HepG2 (cell line): ENCODE data around the gene STRN4. TPM values are rescaled to one million over a fixed set of nuclear protein-coding genes. Genes with fewer than 3 reads are reported as not detected.
A peak's percentile ranks its signal among the peaks of the same experiment; 100 is the strongest.

Experiments
- HNF4G ChIP-seq, 2 experiments: sonication (generic) in 1 of 2; formaldehyde crosslinking in 1 of 2; IDR thresholded peaks; 2 replicates each; pipeline versions ENCODE4 v1.4.0 to v1.6.1; 2011 to 2020; ENCODE audit warnings: borderline replicate concordance in 2 of 2, low read depth in 2 of 2, mild to moderate bottlenecking in 2 of 2, low read length in 1 of 2, missing genetic modification reagents in 1 of 2, moderate library complexity in 1 of 2
- MIER3 ChIP-seq: IDR thresholded peaks from 2 replicates; pipeline ENCODE4 v1.6.1; 2016; ENCODE audit warnings: missing compliant biosample characterization, borderline replicate concordance
- MYC ChIP-seq: sonication (generic); formaldehyde crosslinking; IDR thresholded peaks from 2 replicates; pipeline ENCODE4 v1.9.0; 2021; ENCODE audit warnings: missing genetic modification reagents, borderline replicate concordance
- NCOA1 ChIP-seq: sonication (generic); formaldehyde crosslinking; IDR thresholded peaks from 2 replicates; pipeline ENCODE4 v1.9.0; 2021; ENCODE audit warnings: missing genetic modification reagents
- SIX1 ChIP-seq: sonication (generic); formaldehyde crosslinking; IDR thresholded peaks from 2 replicates; pipeline ENCODE4 v1.4.0; 2020; ENCODE audit warnings: missing genetic modification reagents, borderline replicate concordance
- ZNF431 ChIP-seq: sonication (generic); formaldehyde crosslinking; IDR thresholded peaks from 2 replicates; pipeline ENCODE4 v1.9.0; 2022; ENCODE audit warnings: missing genetic modification reagents, low read depth, mild to moderate bottlenecking, borderline replicate concordance
- ZNF546 ChIP-seq: sonication (generic); formaldehyde crosslinking; conservative IDR thresholded peaks from 2 replicates; pipeline ENCODE4 v1.8.1; 2023; ENCODE audit warnings: mild to moderate bottlenecking, missing genetic modification reagents
- ZNF878 ChIP-seq: sonication (generic); formaldehyde crosslinking; IDR thresholded peaks from 2 replicates; pipeline ENCODE4 v1.8.1; 2023; ENCODE audit warnings: mild to moderate bottlenecking, missing genetic modification reagents, moderate library complexity
- polyA plus RNA-seq, 8 experiments: library from polyadenylated mRNA; depleted of rRNA in 3 of 8; stranded (reverse) in 7 of 8; unstranded in 1 of 8; fragments of >200 nt; fragmentation: Illumina TruSeq in 4 of 8; extraction: Trizol in 4 of 8; gene quantifications; 2 replicates each; pipeline versions ENCODE4 v1.2.1 to v1.2.3, GENCODE V29; 2011 to 2016; ENCODE audit warnings: low read depth in 4 of 8, missing spikeins in 1 of 8, mixed read lengths in 1 of 8; ENCODE audit not compliant: insufficient read depth in 1 of 8
- total RNA-seq, 5 experiments: library from RNA; depleted of rRNA; stranded (reverse); fragments of >200 nt; fragmentation: Illumina TruSeq; extraction: Trizol; gene quantifications; 2 replicates each; pipeline ENCODE4 v1.2.3, GENCODE V29; 2016; ENCODE audit warnings: low read depth in 1 of 5
- TF ChIP-seq, protein P1 (sequence below): sonication (generic); IDR thresholded peaks from 2 replicates; pipeline ENCODE4 v1.6.1; 2016; ENCODE audit warnings: low read depth, borderline replicate concordance
- TF ChIP-seq, protein P2 (sequence below), 2 experiments: sonication (generic) in 1 of 2; formaldehyde crosslinking in 1 of 2; IDR thresholded peaks; 2 replicates each; pipeline versions ENCODE4 v1.6.1 to v1.9.0; 2014 to 2022; ENCODE audit warnings: antibody characterized with exemption in 1 of 2, borderline replicate concordance in 1 of 2, inconsistent platforms in 1 of 2, low read depth in 1 of 2, missing genetic modification reagents in 1 of 2
- TF ChIP-seq, protein P3 (sequence below): sonication (generic); formaldehyde crosslinking; IDR thresholded peaks from 2 replicates; pipeline ENCODE4 v1.4.0; 2020; ENCODE audit warnings: low read depth, missing genetic modification reagents
- TF ChIP-seq, protein P4 (sequence below): IDR thresholded peaks from 2 replicates; pipeline ENCODE4 v1.6.1; 2016
- TF ChIP-seq, protein P5 (sequence below): IDR thresholded peaks from 2 replicates; pipeline ENCODE4 v1.6.1; 2016; ENCODE audit warnings: mild to moderate bottlenecking, missing biosample characterization, missing genetic modification reagents
- TF ChIP-seq, protein P6 (sequence below): sonication (generic); formaldehyde crosslinking; IDR thresholded peaks from 2 replicates; pipeline ENCODE4 v1.4.0; 2020; ENCODE audit warnings: missing genetic modification reagents, mild to moderate bottlenecking, borderline replicate concordance

Gene STRN4
- total and polyA plus RNA-seq, 2 of the 13 experiments (the other 11 are each of a cell fraction or from before 2014, with no cell fraction given) = 43.1 to 57.3 TPM

DNA sequence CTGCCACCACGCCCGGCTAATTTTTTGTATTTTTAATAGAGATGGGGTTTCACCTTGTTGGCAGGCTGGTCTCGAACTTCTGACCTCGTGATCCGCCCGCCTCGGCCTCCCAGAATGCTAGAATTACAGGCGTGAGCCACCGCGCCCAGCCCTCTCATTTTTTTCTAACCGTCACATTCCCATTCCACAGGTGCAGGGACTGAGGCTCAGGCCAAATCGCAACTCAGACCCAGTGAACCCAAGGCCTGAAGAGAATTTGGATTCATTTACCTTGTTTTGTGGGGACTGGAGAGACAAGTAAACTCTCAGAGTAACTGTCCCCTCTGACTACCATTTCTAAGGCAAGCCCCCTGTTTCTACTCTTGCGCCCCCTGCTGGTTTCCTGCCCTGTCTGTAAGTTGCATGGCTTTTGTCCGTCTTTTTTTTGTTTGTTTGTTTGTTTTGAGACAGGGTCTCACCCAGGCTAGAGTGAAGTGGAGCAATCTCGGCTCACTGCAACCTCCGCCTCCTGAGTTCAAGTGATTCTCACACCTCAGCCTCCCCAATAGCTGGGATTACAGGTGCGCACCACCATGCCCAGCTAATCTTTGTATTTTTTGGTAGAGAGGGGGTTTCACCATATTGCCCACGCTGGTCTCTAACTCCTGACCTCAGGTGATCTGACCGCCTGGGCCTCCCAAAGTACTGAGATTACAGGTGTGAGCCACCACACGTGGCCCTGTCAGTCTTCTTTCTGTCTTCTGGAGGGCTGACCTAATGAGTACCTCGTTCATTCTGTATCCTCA, 2.3 kb upstream of the STRN4 start (continued):
- TF ChIP-seq, protein P1, sequence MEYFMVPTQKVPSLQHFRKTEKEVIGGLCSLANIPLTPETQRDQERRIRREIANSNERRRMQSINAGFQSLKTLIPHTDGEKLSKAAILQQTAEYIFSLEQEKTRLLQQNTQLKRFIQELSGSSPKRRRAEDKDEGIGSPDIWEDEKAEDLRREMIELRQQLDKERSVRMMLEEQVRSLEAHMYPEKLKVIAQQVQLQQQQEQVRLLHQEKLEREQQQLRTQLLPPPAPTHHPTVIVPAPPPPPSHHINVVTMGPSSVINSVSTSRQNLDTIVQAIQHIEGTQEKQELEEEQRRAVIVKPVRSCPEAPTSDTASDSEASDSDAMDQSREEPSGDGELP = no peak
- no peak for TF ChIP-seq ZNF431 (CRISPR knock-in tag)
- no peak for TF ChIP-seq HNF4G (IDR thresholded peaks at IDR 0.05; ENCODE audit: borderline replicate concordance, low read depth, low read length)
- TF ChIP-seq HNF4G (CRISPR knock-in tag; IDR thresholded peaks at IDR 0.05; ENCODE audit: borderline replicate concordance, low read depth) = no peak
- TF ChIP-seq, protein P2, sequence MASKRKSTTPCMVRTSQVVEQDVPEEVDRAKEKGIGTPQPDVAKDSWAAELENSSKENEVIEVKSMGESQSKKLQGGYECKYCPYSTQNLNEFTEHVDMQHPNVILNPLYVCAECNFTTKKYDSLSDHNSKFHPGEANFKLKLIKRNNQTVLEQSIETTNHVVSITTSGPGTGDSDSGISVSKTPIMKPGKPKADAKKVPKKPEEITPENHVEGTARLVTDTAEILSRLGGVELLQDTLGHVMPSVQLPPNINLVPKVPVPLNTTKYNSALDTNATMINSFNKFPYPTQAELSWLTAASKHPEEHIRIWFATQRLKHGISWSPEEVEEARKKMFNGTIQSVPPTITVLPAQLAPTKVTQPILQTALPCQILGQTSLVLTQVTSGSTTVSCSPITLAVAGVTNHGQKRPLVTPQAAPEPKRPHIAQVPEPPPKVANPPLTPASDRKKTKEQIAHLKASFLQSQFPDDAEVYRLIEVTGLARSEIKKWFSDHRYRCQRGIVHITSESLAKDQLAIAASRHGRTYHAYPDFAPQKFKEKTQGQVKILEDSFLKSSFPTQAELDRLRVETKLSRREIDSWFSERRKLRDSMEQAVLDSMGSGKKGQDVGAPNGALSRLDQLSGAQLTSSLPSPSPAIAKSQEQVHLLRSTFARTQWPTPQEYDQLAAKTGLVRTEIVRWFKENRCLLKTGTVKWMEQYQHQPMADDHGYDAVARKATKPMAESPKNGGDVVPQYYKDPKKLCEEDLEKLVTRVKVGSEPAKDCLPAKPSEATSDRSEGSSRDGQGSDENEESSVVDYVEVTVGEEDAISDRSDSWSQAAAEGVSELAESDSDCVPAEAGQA (IDR thresholded peaks at IDR 0.05; ENCODE audit: low read depth) = no peak
- TF ChIP-seq, protein P2 (CRISPR knock-in tag; IDR thresholded peaks at IDR 0.05; ENCODE audit: borderline replicate concordance) = no peak
- TF ChIP-seq, protein P3, sequence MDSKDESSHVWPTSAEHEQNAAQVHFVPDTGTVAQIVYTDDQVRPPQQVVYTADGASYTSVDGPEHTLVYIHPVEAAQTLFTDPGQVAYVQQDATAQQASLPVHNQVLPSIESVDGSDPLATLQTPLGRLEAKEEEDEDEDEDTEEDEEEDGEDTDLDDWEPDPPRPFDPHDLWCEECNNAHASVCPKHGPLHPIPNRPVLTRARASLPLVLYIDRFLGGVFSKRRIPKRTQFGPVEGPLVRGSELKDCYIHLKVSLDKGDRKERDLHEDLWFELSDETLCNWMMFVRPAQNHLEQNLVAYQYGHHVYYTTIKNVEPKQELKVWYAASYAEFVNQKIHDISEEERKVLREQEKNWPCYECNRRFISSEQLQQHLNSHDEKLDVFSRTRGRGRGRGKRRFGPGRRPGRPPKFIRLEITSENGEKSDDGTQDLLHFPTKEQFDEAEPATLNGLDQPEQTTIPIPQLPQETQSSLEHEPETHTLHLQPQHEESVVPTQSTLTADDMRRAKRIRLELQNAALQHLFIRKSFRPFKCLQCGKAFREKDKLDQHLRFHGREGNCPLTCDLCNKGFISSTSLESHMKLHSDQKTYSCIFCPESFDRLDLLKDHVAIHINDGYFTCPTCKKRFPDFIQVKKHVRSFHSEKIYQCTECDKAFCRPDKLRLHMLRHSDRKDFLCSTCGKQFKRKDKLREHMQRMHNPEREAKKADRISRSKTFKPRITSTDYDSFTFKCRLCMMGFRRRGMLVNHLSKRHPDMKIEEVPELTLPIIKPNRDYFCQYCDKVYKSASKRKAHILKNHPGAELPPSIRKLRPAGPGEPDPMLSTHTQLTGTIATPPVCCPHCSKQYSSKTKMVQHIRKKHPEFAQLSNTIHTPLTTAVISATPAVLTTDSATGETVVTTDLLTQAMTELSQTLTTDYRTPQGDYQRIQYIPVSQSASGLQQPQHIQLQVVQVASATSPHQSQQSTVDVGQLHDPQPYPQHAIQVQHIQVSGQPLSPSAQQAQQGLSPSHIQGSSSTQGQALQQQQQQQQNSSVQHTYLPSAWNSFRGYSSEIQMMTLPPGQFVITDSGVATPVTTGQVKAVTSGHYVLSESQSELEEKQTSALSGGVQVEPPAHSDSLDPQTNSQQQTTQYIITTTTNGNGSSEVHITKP = no peak
- no peak for TF ChIP-seq SIX1 (CRISPR knock-in tag)
- TF ChIP-seq, protein P4, sequence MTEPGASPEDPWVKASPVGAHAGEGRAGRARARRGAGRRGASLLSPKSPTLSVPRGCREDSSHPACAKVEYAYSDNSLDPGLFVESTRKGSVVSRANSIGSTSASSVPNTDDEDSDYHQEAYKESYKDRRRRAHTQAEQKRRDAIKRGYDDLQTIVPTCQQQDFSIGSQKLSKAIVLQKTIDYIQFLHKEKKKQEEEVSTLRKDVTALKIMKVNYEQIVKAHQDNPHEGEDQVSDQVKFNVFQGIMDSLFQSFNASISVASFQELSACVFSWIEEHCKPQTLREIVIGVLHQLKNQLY (CRISPR knock-in tag) = no peak
- TF ChIP-seq, protein P5, sequence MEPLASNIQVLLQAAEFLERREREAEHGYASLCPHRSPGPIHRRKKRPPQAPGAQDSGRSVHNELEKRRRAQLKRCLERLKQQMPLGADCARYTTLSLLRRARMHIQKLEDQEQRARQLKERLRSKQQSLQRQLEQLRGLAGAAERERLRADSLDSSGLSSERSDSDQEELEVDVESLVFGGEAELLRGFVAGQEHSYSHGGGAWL (CRISPR knock-in tag) = no peak
- TF ChIP-seq, protein P6, sequence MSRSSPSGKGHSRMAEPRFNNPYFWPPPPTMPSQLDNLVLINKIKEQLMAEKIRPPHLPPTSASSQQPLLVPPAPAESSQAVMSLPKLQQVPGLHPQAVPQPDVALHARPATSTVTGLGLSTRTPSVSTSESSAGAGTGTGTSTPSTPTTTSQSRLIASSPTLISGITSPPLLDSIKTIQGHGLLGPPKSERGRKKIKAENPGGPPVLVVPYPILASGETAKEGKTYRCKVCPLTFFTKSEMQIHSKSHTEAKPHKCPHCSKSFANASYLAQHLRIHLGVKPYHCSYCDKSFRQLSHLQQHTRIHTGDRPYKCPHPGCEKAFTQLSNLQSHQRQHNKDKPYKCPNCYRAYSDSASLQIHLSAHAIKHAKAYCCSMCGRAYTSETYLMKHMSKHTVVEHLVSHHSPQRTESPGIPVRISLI (CRISPR knock-in tag) = peak; percentile 44; the same call in 1 of the 2 replicates
- TF ChIP-seq ZNF546 = no peak
- TF ChIP-seq NCOA1 (CRISPR knock-in tag) = no peak
- no peak for TF ChIP-seq MYC
- TF ChIP-seq ZNF878 (CRISPR knock-in tag) = no peak
- peak; percentile 25; the same call in 1 of the 2 replicates for TF ChIP-seq MIER3 (CRISPR knock-in tag)
